Nephron progenitor cell (in vitro differentiated cells): ENCODE data around the gene CD6.
A peak's percentile ranks its signal among the peaks of the same experiment; 100 is the strongest.

ENCODE experiments used
- DNase-seq: peaks from one replicate; pipeline ENCODE4 v3.0.0; 2021
- H3K27ac Mint-ChIP-seq: 2 replicates; pipeline ENCODE4 v1.8.0; 2021; ENCODE audit warnings: mild to moderate bottlenecking, moderate library complexity, mixed read lengths
- H3K27me3 Mint-ChIP-seq: 2 replicates; pipeline ENCODE4 v1.8.0; 2021; ENCODE audit warnings: mild to moderate bottlenecking, low read depth, mixed read lengths; ENCODE audit not compliant: poor library complexity
- H3K36me3 Mint-ChIP-seq: 2 replicates; pipeline ENCODE4 v1.8.0; 2021; ENCODE audit warnings: low read depth, mixed read lengths
- H3K4me1 Mint-ChIP-seq: 2 replicates; pipeline ENCODE4 v1.8.0; 2021; ENCODE audit warnings: mixed read lengths
- H3K4me3 Mint-ChIP-seq: 2 replicates; pipeline ENCODE4 v1.8.0; 2021; ENCODE audit warnings: mild to moderate bottlenecking, moderate library complexity, mixed read lengths
- H3K9me3 Mint-ChIP-seq: 2 replicates; pipeline ENCODE4 v1.8.0; 2021; ENCODE audit warnings: mild to moderate bottlenecking, moderate library complexity, mixed read lengths
- TF ChIP-seq, protein P1 (sequence below): fragments of 200-600 bp; sonication (generic); IDR thresholded peaks from 2 replicates; pipeline ENCODE4 v1.5.0; 2021; ENCODE audit warnings: antibody characterized with exemption

The CD6 gene

DNA sequence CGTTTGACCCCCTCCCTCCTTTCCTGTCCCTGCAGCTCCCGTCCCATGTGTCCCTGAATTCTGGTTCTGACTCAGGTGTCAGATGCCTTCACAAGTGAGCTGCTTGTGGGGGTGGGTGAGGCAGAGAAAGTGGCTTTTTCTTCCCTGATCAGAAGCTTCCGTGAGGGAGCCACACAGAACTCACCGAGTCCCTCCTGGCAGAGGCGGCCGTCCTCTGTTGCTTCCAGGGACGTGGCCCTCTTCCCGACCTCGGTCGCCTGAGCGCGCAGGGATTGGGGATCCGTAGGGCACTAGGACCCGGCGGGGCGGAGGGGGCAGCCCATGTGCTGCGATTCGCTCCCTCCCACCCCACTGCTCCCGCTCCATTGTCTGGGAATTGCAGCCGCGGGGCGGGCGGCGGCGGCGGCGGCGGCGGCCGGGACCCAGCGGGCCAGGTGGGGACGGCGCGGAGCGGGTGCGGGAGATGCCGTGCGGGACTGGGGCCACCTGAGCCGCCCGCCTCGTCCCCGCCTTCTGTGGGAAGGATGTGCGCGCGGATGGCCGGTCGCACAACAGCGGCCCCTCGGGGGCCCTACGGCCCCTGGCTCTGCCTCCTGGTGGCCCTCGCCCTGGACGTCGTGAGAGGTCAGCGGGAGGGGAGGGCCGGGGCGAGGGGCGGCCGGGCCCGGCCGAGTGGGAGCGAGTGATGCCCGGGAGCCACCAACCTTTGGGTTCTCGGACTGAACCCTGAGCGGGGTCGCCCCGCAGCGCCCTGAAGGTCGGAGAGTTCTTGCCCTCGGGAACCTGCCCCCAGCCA is 47.2 kb upstream of the CD6 start, which contains the start of gene TMEM132A:
Gene TMEM132A (plus strand): TSS at position 351 of the 796 bp plus-strand sequence. CDS start 174 bp downstream, at position 525.
- peaks cover 68% of the 10 kb centered on the region for H3K4me1 Mint-ChIP-seq
- peaks cover 58% of the 10 kb centered on the region for H3K36me3 Mint-ChIP-seq
- TF ChIP-seq, protein P1, sequence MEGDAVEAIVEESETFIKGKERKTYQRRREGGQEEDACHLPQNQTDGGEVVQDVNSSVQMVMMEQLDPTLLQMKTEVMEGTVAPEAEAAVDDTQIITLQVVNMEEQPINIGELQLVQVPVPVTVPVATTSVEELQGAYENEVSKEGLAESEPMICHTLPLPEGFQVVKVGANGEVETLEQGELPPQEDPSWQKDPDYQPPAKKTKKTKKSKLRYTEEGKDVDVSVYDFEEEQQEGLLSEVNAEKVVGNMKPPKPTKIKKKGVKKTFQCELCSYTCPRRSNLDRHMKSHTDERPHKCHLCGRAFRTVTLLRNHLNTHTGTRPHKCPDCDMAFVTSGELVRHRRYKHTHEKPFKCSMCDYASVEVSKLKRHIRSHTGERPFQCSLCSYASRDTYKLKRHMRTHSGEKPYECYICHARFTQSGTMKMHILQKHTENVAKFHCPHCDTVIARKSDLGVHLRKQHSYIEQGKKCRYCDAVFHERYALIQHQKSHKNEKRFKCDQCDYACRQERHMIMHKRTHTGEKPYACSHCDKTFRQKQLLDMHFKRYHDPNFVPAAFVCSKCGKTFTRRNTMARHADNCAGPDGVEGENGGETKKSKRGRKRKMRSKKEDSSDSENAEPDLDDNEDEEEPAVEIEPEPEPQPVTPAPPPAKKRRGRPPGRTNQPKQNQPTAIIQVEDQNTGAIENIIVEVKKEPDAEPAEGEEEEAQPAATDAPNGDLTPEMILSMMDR = no peak
- peak within 1 kb of the TSS; percentile 97 for H3K4me3 Mint-ChIP-seq
- no peaks in the 10 kb centered on the region for H3K9me3 Mint-ChIP-seq
- peak; percentile 84 for DNase-seq
- H3K27me3 Mint-ChIP-seq = peaks cover 8% of the 10 kb centered on the region
- peak within 1 kb of the TSS; percentile 73 for H3K27ac Mint-ChIP-seq

DNA sequence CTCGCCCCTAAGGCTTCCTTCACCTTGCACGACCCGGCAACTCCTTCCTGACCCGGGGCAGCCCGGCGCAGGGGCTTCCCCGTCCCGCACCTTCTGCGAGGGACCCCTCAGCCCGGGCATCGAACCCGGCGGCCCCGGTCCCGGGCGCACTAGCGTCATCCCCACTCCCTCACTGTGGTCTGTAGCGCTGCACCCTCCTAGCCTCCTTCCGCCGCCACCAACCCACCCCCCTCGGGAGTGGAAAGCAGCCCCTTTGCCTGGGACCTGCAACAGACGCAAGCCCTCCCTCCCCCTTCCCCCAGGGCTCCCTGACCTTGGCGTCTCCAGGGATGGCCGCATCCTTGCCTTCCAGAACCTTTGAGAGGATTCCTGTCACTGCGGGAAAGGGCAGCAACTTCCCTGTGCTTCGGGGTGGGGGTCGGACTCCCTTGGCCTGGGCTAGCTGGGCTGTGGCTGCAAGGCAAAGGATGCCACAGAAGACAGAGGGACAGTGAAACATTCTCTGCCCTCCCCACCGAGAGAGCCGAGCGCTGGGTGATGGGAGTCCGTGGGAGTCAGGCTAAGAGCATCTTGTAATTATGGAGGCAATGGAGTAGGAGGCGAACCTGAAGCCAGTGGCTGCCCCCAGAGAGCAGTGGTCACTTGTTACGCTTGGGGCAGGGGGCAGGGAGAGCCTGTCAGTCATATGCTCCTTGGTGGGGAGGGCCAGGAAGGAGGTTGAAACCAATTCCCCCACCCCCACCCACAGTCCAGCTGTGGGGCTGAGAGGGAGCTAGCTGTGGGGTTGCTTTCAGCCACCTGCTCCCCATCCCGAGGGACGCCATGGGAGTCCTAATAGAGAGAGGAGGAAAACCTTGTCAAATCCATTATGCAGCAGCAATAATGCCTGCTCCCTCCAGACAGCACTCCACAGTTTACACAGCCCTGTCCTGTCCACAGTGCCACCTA is 46.3 kb upstream of the CD6 start:
- DNase-seq = peak; percentile 36
- H3K4me1 Mint-ChIP-seq = peaks cover 68% of the 10 kb centered on the region
- TF ChIP-seq, protein P1 = no peak
- H3K4me3 Mint-ChIP-seq = peak overlapping the region; percentile 97
- H3K27me3 Mint-ChIP-seq = peaks cover 8% of the 10 kb centered on the region
- H3K9me3 Mint-ChIP-seq = no peaks in the 10 kb centered on the region
- peaks cover 58% of the 10 kb centered on the region for H3K36me3 Mint-ChIP-seq
- peak overlapping the region; percentile 73 for H3K27ac Mint-ChIP-seq

DNA sequence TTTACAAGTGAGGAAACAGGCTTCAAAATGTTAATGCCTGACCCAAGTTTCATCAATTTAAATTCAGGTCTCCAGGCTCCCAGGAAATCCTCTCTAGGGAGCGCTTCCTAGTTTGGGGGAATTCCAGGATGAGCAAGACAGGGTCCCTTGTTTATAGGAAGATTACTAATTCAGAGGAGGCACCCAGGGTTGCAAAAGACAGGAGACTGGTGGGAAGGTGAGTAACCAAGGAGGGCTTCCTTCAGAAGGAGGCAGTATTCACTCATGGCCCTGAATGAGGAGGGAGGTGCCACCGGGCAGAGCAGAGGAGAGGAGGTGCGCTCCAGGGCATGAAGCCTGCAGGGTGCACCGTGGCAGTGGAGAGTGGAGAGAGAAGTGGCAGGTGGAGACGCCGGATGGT is 45.6 kb upstream of the CD6 start:
- Mint-ChIP-seq H3K27ac (no peak overlapping the region), H3K27me3 (peaks cover 8% of the 10 kb centered on the region), H3K9me3 (no peaks in the 10 kb centered on the region), H3K4me3 (peak overlapping the region; percentile 97), H3K36me3 (peaks cover 56% of the 10 kb centered on the region), H3K4me1 (peaks cover 61% of the 10 kb centered on the region)
- no peak for DNase-seq
- TF ChIP-seq, protein P1 = no peak

DNA sequence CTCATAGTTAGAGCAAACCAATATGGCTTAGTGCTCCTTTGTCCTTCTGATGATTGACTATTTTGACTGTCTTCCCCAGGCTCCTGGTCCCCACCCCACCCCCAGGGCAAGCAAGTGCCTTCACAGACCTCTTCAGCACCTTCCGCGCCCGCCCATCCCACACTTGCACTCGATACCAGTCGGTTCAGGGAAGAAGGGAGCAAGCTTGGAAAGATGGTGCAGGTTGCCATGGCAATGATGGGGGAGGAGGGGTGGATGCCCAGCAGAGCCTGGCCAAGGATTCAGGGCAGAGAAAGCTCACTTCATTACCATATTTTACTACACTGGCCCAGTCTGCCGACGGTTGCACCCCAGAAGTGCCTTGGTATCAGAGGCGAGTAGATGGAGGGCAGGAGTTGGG is 45.0 kb upstream of the CD6 start:
- Mint-ChIP-seq H3K27me3 (peaks cover 6% of the 10 kb centered on the region), H3K36me3 (peaks cover 55% of the 10 kb centered on the region), H3K9me3 (no peaks in the 10 kb centered on the region), H3K4me3 (peak overlapping the region; percentile 97), H3K27ac (peak overlapping the region; percentile 57), H3K4me1 (peaks cover 54% of the 10 kb centered on the region)
- TF ChIP-seq, protein P1 = no peak
- DNase-seq = no peak

DNA sequence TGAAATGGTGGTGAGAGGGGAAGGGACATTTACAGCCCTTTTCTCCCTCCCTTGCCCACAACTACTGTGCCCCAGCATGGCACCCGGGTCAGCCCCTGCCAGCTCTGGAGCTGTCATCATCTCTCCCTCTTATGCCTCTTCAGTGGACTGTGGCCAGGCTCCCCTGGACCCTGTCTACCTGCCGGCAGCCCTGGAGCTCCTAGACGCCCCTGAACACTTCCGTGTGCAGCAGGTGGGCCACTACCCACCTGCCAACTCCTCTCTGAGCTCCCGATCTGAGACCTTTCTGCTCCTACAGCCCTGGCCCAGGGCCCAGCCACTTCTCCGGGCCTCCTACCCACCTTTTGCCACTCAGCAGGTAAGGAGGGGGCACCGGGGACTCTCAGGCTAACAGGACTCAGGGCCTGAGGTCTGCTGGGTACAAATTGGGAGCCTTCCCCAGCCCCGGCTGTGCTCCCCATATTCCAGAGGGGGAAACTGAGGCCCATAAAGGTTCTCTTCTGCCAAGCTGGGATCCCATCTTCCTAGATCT is 44.4 kb upstream of the CD6 start:
- DNase-seq = no peak
- Mint-ChIP-seq H3K4me3 (no peak overlapping the region), H3K27me3 (peaks cover 4% of the 10 kb centered on the region), H3K36me3 (peaks cover 53% of the 10 kb centered on the region), H3K27ac (no peak overlapping the region), H3K9me3 (no peaks in the 10 kb centered on the region), H3K4me1 (peaks cover 49% of the 10 kb centered on the region)
- TF ChIP-seq, protein P1 = no peak
